Measurements from ENCODE around the gene FGD6.
A peak's percentile ranks its signal among the peaks of the same experiment; 100 is the strongest.

The FGD6 gene

GRCh38 chr12:95185072-95185471 lies 32.2 kb downstream of the FGD6 start:
- in situ Hi-C loops (cut with HindIII; ENCODE audit: low sequenced_read_pairs) = no loop called here
- no peak for DNase-seq (ENCODE audit: low read depth)
- no peak for TF ChIP-seq CTCF (IDR thresholded peaks at IDR 0.05; ENCODE audit: low read depth, low read length, missing control alignments)

GRCh38 chr12:95184121-95184520 lies 33.1 kb downstream of the FGD6 start:
- no peak for DNase-seq (ENCODE audit: low read depth)
- TF ChIP-seq CTCF (IDR thresholded peaks at IDR 0.05; ENCODE audit: low read depth, low read length, missing control alignments) = no peak

More at GRCh38 chr12:95185072-95185471, 32.2 kb downstream of the FGD6 start:
- no peak overlapping the region for H3K4me3 ChIP-seq (ENCODE audit: low read depth, low read length)

GRCh38 chr12:95182868-95183415 lies 34.3 kb downstream of the FGD6 start:
- DNase-seq (ENCODE audit: low read depth) = peak; percentile 36
- in situ Hi-C loops (cut with HindIII; ENCODE audit: low sequenced_read_pairs) = no loop called here
- TF ChIP-seq CTCF (IDR thresholded peaks at IDR 0.05; ENCODE audit: low read depth, low read length, missing control alignments) = no peak
- no peak overlapping the region for H3K4me3 ChIP-seq (ENCODE audit: low read depth, low read length)

More at GRCh38 chr12:95184121-95184520, 33.1 kb downstream of the FGD6 start:
- H3K4me3 ChIP-seq (ENCODE audit: low read depth, low read length) = no peak overlapping the region
- in situ Hi-C loops (cut with HindIII; ENCODE audit: low sequenced_read_pairs) = no loop called here

GRCh38 chr12:95181103-95181502 lies 36.2 kb downstream of the FGD6 start:
- in situ Hi-C loops (cut with HindIII; ENCODE audit: low sequenced_read_pairs) = no loop called here
- H3K4me3 ChIP-seq (ENCODE audit: low read depth, low read length) = no peak overlapping the region
- DNase-seq (ENCODE audit: low read depth) = no peak
- TF ChIP-seq CTCF (IDR thresholded peaks at IDR 0.05; ENCODE audit: low read depth, low read length, missing control alignments) = no peak

GRCh38 chr12:95179011-95179410 lies 38.3 kb downstream of the FGD6 start:
- DNase-seq (ENCODE audit: low read depth) = no peak
- no peak overlapping the region for H3K4me3 ChIP-seq (ENCODE audit: low read depth, low read length)
- TF ChIP-seq CTCF (IDR thresholded peaks at IDR 0.05; ENCODE audit: low read depth, low read length, missing control alignments) = no peak
- in situ Hi-C loops (cut with HindIII; ENCODE audit: low sequenced_read_pairs) = no loop called here

- TF ChIP-seq CTCF (IDR thresholded peaks at IDR 0.05; ENCODE audit: low read depth, low read length, missing control alignments) = no peak
- in situ Hi-C loops (cut with HindIII; ENCODE audit: low sequenced_read_pairs) = no loop called here
- H3K4me3 ChIP-seq (ENCODE audit: low read depth, low read length) = no peak overlapping the region
- DNase-seq (ENCODE audit: low read depth) = no peak
Measured at GRCh38 chr12:95178136-95178535, 39.1 kb downstream of the FGD6 start.
